C4-2B (cell line): Measurements from ENCODE around the gene ENDOU.
A peak's percentile ranks its signal among the peaks of the same experiment; 100 is the strongest.

Experiments
- H3K27ac ChIP-seq: fragments of 450-650 bp; 2 replicates; pipeline ENCODE4 v1.5.1; 2017
- ZFX ChIP-seq: fragments of 450-650 bp; IDR thresholded peaks from 2 replicates; pipeline ENCODE4 v1.6.1; 2017
- TF ChIP-seq, protein P1 (sequence below): fragments of 450-650 bp; conservative IDR thresholded peaks from 2 replicates; pipeline ENCODE4 v1.5.1; 2017; ENCODE audit warnings: mild to moderate bottlenecking

ENDOU gene

DNA sequence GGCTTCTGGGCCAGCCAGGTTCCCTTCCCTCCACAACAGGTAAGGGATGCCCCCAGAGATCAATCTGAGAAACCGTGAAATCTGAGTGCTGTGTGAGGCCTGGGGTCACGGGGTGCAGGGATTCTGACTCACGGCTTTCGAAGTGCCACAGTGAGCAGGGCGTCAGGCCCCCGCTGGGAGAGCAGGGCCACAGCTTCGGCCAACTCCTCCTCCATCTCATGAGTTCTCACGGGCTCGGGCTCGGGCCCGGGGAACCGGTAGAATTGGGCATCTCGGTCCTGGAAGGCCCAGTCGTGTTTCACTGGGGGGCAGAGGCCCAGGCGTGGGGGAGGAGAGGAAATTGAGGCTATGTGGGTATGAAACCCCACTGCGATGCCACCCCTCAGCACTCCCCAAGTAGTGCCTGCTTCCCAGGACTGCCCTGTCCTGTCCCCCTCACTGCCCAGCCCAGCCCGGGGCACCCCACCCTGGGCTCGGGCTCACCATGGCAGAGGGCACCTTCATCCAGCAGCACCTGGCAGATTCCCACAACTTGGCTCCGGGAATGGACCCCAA is 25.7 kb upstream of the ENDOU start:
- 0 out of 2 replicates have a peak overlapping the region, but pooled peaks have one; percentile 73 for H3K27ac ChIP-seq
- TF ChIP-seq, protein P1, sequence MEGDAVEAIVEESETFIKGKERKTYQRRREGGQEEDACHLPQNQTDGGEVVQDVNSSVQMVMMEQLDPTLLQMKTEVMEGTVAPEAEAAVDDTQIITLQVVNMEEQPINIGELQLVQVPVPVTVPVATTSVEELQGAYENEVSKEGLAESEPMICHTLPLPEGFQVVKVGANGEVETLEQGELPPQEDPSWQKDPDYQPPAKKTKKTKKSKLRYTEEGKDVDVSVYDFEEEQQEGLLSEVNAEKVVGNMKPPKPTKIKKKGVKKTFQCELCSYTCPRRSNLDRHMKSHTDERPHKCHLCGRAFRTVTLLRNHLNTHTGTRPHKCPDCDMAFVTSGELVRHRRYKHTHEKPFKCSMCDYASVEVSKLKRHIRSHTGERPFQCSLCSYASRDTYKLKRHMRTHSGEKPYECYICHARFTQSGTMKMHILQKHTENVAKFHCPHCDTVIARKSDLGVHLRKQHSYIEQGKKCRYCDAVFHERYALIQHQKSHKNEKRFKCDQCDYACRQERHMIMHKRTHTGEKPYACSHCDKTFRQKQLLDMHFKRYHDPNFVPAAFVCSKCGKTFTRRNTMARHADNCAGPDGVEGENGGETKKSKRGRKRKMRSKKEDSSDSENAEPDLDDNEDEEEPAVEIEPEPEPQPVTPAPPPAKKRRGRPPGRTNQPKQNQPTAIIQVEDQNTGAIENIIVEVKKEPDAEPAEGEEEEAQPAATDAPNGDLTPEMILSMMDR, result no peak
- TF ChIP-seq ZFX, result no peak

DNA sequence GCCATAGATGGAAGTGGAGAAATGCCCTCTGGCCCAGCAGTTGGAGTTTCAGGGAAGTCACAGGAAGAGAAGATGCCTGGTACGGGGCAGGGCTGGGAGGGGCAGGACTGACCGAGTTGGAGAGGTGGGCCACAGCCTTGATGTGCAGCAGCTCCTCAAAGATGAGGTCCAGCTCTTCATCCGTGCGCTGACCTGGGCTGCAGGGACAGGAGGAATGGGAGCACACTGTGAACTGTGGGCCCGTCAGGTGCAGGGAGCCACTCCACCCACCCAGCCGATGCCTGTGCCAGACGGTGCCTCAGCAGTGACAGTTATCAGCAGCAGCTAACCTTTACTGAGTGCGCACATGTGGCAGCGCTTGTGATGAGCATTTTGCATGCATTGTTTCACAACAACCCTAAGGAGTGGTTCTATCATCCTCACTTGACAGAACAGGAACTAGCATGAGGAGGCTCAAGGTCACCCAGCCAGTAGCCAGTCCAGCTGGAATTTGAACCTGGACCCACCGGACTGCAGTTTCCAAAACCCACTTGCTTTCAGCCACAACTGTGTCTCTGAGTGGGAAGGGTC is 25.0 kb upstream of the ENDOU start:
- no peak for TF ChIP-seq ZFX
- TF ChIP-seq, protein P1, result no peak
- no peak overlapping the region for H3K27ac ChIP-seq

DNA sequence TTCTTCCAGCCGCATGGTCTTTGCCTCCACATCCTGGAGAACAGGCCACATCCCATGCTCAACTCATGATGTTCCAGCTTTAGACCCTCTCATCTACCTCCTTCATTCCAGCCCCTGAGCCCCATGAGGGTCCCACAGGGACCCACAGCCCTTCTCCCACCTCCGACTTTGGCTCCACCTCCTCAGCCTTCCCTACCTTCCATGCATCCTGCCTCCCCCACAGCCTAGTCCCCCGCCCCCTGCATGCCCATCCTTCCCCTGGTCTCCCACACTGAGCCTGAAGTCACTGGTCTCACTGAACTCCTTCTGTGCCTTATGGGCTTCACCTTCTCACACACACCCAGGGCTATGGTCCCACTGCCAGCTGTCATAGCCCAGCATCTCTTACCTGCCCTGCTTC is 23.6 kb upstream of the ENDOU start:
- H3K27ac ChIP-seq, result no peak overlapping the region
- TF ChIP-seq, protein P1, result no peak
- no peak for TF ChIP-seq ZFX

DNA sequence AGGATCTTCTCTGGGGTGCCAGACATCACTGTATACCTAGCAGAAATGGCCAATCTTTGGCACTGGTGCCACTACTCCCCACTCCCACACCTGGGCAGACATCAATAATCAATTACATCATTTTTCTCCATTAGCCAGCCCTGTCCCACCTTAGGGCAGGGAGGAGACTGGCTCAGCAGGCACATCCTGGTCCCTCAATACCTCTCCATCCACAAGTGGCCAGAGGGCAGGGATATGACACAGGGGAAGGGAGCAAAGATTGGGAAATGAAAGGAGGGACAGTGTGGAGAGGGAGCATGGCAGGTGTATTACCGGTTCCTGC is 23.2 kb upstream of the ENDOU start:
- no peak overlapping the region for H3K27ac ChIP-seq
- TF ChIP-seq, protein P1, result no peak
- no peak for TF ChIP-seq ZFX

DNA sequence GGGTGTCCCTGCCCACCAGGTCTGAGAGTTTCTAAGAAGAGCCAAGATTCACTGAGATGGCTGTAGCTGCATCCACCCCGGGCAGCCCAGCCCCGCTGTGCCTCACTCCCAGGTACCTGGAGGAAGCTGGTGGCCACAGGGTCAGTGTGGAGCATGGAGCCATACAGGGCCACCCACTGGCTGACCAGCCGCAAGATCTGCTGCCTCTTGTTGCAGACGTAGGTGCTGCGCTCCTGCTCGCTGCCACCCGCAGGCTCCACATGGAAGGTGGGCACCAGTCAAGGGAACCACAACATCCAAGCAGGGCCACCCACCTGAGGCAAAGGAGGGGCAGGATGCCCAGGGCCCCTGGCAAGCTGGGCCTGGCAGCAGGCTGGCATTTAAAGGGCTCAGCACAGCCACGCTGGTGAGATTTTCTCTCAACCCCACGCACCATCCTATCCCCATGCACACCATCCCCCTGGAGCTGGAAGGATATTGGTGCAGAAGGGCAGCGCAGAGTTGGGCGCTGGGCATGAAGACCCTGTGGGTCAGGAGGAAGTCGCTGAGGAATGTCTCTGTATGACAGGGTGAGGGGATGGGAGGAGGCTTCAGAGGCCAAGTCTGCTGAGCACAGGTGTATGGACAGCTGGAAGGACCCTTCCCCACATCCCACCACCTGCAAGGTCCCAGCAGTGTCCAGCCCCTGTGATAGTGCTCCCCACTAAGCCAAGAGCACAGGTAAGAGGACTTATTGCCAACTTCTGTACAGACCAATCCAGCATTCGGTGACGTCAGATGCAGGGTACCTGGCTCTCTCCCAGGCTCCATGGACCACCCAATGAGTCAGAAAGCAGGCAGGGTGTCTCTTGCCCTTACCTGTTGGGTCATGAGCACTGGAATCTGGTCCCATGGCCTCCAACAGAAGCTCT is 22.6 kb upstream of the ENDOU start:
- TF ChIP-seq, protein P1, result no peak
- TF ChIP-seq ZFX, result no peak
- no peak overlapping the region for H3K27ac ChIP-seq

DNA sequence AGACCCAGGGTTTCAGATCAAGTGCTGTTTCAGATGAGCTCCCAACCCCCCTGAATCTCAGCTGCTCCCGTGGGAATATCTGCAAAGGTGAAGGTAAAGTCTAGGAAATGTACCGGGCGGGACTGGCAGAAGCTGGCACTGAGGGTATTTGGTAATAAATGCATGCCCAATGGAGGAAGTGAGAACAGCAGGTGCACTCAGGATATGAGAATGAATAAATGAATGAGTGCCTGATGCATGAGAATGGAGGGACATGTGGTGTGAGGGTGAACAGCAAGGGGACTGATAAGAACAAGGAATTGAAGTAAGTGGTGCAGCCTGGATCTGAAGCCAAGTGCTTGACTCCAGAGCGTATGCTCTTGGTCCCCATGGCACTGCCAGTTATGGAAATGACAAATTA is 21.8 kb upstream of the ENDOU start:
- no peak overlapping the region for H3K27ac ChIP-seq
- TF ChIP-seq ZFX, result no peak
- TF ChIP-seq, protein P1, result no peak

DNA sequence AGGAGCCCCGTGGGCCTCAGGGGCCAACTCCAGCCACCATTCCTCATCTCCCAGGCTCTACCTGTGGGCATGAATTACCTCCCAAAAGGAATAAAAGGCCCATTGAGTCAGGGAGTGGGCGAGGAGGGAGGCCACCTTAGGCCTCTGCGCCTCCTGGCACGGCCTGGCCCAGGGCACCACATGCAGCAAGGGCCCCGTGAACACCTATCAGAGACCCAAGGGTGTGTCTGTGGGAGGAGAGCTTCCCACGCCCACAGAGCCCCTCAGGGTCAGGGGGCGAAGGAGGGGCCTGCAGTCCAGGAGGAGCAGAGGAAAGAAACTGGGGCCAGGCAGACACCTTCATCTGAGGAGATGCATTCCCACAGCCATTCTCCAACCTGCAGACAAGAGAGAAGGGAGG is 21.2 kb upstream of the ENDOU start:
- TF ChIP-seq ZFX, result no peak
- TF ChIP-seq, protein P1, result no peak

More for the DNA sequence above, 21.2 kb upstream of the ENDOU start:
- H3K27ac ChIP-seq, result no peak overlapping the region
